Hindlimb muscle (tissue), 1 donor: ENCODE results near the gene TMEM171. TPM values are rescaled to one million over a fixed set of nuclear protein-coding genes. Genes with fewer than 3 reads are reported as not detected.
A peak's percentile ranks its signal among the peaks of the same experiment; 100 is the strongest.

Experiments
- DNase-seq: peaks from one replicate; pipeline ENCODE4 v3.0.0-alpha.2; 2013
- polyA plus RNA-seq: library from polyadenylated mRNA; unstranded; fragments of 120-200 nt; gene quantifications from one replicate; pipeline ENCODE4 v1.2.1, GENCODE V29; 2013; ENCODE audit not compliant: insufficient read length

TMEM171 gene
- 0.88 TPM for polyA plus RNA-seq

GRCh38 chr5:73120222-73121118 is at the start of gene TMEM171:
TMEM171 (plus strand) TSS chr5:73120575; CDS start chr5:73123374, 2,799 bp downstream.
- DNase-seq = peak; percentile 15

GRCh38 chr5:73081093-73081492 is 39.3 kb upstream of the TMEM171 start:
- DNase-seq = no peak

- no peak for DNase-seq
These were observed 32.3 kb upstream of the TMEM171 start for GRCh38 chr5:73088026-73088425.

GRCh38 chr5:73093943-73094342 is 26.4 kb upstream of the TMEM171 start:
- DNase-seq = no peak

GRCh38 chr5:73094415-73094814 is 26.0 kb upstream of the TMEM171 start:
- DNase-seq = no peak

GRCh38 chr5:73095564-73096238 is 24.7 kb upstream of the TMEM171 start:
- no peak for DNase-seq

- DNase-seq = no peak
These were observed 24.2 kb upstream of the TMEM171 start for GRCh38 chr5:73096239-73096575.

GRCh38 chr5:73097740-73098139 is 22.6 kb upstream of the TMEM171 start:
- no peak for DNase-seq

- no peak for DNase-seq
These were observed 20.3 kb upstream of the TMEM171 start for GRCh38 chr5:73100109-73100508.

- DNase-seq = no peak
These were observed 16.5 kb upstream of the TMEM171 start for GRCh38 chr5:73103870-73104299.

- DNase-seq = no peak
These were observed 16.0 kb upstream of the TMEM171 start for GRCh38 chr5:73104326-73104725.

- DNase-seq = no peak
These were observed 14.0 kb upstream of the TMEM171 start for GRCh38 chr5:73106335-73106734.

GRCh38 chr5:73110190-73110589 is 10.2 kb upstream of the TMEM171 start:
- no peak for DNase-seq

- no peak for DNase-seq
These were observed 8.8 kb upstream of the TMEM171 start for GRCh38 chr5:73111536-73111935.

GRCh38 chr5:73112359-73112758 is 8.0 kb upstream of the TMEM171 start:
- no peak for DNase-seq

- no peak for DNase-seq
These were observed 6.2 kb upstream of the TMEM171 start for GRCh38 chr5:73114044-73114688.

GRCh38 chr5:73115399-73116051 is 4.8 kb upstream of the TMEM171 start:
- DNase-seq = no peak

GRCh38 chr5:73116506-73116905 is 3.9 kb upstream of the TMEM171 start:
- DNase-seq = no peak

GRCh38 chr5:73117088-73117740 is 3.2 kb upstream of the TMEM171 start:
- DNase-seq = no peak

- no peak for DNase-seq
These were observed 1.9 kb upstream of the TMEM171 start for GRCh38 chr5:73118391-73118973.

- no peak for DNase-seq
These were observed 771 bp upstream of the TMEM171 start for GRCh38 chr5:73119451-73120157.
